ENCODE measurements around the gene CFC1B. TPM values are rescaled to one million over a fixed set of nuclear protein-coding genes. Genes with fewer than 3 reads are reported as not detected.
A peak's percentile ranks its signal among the peaks of the same experiment; 100 is the strongest.
"Not testable (repeated sequence)": the region's sequence is repeated elsewhere in the genome, so short reads cannot be mapped to it uniquely, and the experiment has no call there.

CFC1B gene
- total and polyA plus RNA-seq, 4 donors, result not detected

DNA sequence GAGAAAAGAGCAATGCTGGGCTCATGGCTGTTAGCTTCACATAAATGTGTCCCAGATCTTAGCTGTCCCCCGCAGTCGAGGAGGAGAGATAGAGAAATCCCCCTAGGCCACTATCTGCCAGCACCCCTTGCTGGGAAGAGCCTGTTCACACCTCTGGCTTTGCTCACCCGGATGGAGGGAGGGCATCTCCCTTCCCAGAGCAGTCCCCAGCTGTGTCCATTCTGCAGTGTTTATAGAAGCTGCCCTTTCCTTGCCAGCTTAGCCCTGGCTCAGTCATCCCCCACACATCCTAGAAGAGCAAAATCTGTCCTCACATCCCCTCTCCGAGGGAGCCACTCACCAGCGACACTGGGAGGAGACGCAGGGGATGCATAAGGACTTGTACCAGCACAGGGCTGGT is 8.5 kb downstream of the CFC1B start:
- H3K4me1 ChIP-seq (ENCODE audit: control insufficient read depth in 1 of 2, insufficient read depth in 2 of 2, low read length in 2 of 2); ATAC-seq (ENCODE audit: low FRiP score); H3K27me3 ChIP-seq (ENCODE audit: control insufficient read depth in 1 of 2, insufficient read depth in 2 of 2, low read length in 1 of 2); H3K36me3 ChIP-seq (ENCODE audit: control insufficient read depth in 1 of 2, insufficient read depth in 2 of 2, low read length in 1 of 2); H3K27ac ChIP-seq (ENCODE audit: low read depth in 1 of 2, low read length in 2 of 2); H3K4me3 ChIP-seq (ENCODE audit: low read length in 2 of 2); intact Hi-C loops (cut with DNase I); H3K9me3 ChIP-seq (ENCODE audit: control insufficient read depth, low read length); DNase-seq: not testable (repeated sequence)
- no CpG with 5 or more reads among the region's 6 CpGs for WGBS, 2 donors

DNA sequence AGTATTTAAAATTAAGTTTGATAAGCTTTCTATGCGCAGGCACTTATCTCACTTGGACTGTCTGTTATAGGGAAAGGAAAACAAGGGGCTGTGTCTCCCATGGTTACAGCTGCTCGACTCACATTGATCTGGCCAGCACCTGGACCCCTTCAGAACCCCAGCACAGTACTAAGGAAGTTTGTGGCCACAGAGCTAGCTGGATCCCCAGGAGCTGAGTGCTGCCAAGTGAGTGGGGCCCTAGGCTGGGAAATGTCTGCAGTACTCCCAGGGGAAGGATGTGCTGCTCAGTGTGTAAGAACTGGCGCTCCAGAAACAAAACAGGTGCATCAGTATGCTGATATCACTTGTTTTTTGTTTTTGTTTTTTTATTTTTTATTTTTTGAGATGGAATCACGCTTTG is 9.2 kb downstream of the CFC1B start:
- H3K36me3 ChIP-seq (ENCODE audit: control insufficient read depth in 1 of 2, insufficient read depth in 2 of 2, low read length in 1 of 2); ATAC-seq (ENCODE audit: low FRiP score); H3K27ac ChIP-seq (ENCODE audit: low read depth in 1 of 2, low read length in 2 of 2); H3K4me1 ChIP-seq (ENCODE audit: control insufficient read depth in 1 of 2, insufficient read depth in 2 of 2, low read length in 2 of 2); H3K9me3 ChIP-seq (ENCODE audit: control insufficient read depth, low read length); H3K4me3 ChIP-seq (ENCODE audit: low read length in 2 of 2); DNase-seq; intact Hi-C loops (cut with DNase I); H3K27me3 ChIP-seq (ENCODE audit: control insufficient read depth in 1 of 2, insufficient read depth in 2 of 2, low read length in 1 of 2): not testable (repeated sequence)
- no CpG with 5 or more reads among the region's 4 CpGs for WGBS, 2 donors

DNA sequence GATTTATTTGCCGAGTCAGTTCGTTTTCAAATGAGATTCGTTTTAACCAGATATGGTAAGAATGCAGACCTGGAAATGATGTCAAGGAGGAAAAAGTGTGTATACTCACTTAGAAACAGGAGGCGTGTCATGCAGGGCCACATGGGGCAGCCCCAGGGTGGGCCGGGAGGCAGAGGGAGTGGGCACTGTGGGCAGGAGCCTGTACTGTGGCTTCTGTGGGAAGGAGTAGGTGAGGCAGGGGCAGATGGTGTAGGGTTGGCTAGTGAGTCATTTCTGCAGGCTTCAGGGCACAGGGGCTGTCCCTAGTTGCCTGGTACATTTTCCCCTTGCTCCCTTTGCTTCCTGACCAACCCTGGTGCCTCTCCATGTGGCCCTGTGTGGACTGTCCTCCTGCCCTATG is 10.2 kb downstream of the CFC1B start:
- ATAC-seq (ENCODE audit: low FRiP score); H3K27ac ChIP-seq (ENCODE audit: low read depth in 1 of 2, low read length in 2 of 2); H3K27me3 ChIP-seq (ENCODE audit: control insufficient read depth in 1 of 2, insufficient read depth in 2 of 2, low read length in 1 of 2); H3K4me3 ChIP-seq (ENCODE audit: low read length in 2 of 2); DNase-seq; H3K4me1 ChIP-seq (ENCODE audit: control insufficient read depth in 1 of 2, insufficient read depth in 2 of 2, low read length in 2 of 2); H3K9me3 ChIP-seq (ENCODE audit: control insufficient read depth, low read length); intact Hi-C loops (cut with DNase I); H3K36me3 ChIP-seq (ENCODE audit: control insufficient read depth in 1 of 2, insufficient read depth in 2 of 2, low read length in 1 of 2): not testable (repeated sequence)
- no CpG with 5 or more reads among the region's 5 CpGs for WGBS, 2 donors

DNA sequence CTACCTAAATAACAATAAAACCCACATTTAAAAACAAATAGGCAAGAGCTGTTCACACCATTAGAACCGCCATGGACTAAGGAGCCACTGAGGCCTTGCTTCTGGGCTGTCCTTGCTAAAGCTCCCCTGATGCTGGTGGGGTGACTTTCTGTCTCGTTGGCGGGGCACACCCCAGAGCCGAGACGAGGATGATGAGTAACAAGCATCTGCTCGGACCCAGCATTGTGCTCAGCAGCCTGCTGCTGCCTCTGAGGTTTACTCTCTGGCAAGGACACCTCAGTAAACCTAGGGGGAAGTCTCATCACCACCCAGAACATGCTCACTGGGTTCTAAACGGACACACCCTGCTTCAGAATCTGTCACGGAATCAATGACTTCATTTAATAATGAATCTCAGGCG is 10.7 kb downstream of the CFC1B start:
- H3K4me1 ChIP-seq (ENCODE audit: control insufficient read depth in 1 of 2, insufficient read depth in 2 of 2, low read length in 2 of 2); H3K27me3 ChIP-seq (ENCODE audit: control insufficient read depth in 1 of 2, insufficient read depth in 2 of 2, low read length in 1 of 2); H3K27ac ChIP-seq (ENCODE audit: low read depth in 1 of 2, low read length in 2 of 2); DNase-seq; H3K9me3 ChIP-seq (ENCODE audit: control insufficient read depth, low read length); H3K4me3 ChIP-seq (ENCODE audit: low read length in 2 of 2); ATAC-seq (ENCODE audit: low FRiP score); intact Hi-C loops (cut with DNase I); H3K36me3 ChIP-seq (ENCODE audit: control insufficient read depth in 1 of 2, insufficient read depth in 2 of 2, low read length in 1 of 2): not testable (repeated sequence)
- WGBS, 2 donors, result no CpG with 5 or more reads among the region's 9 CpGs

DNA sequence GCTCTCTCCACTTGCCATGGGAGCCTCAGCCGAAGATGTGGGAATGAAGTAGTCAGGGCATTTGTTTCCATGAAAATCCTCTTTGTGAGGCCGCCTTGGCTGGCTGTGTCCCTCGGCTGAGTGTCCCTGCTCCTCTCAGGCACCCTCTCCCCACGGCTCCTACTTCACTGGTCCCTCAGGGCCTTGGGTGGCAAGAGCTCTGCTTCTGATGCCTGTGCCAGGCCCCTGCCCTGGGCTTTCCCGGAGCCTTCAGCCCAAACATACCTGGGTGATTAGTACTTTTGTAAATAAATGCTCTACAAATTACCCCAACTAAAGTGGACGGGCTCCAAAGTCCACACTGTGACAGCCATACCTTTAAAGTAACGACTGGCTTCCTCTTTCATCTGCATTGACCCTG is 15.6 kb downstream of the CFC1B start:
- H3K9me3 ChIP-seq (ENCODE audit: control insufficient read depth, low read length); DNase-seq; intact Hi-C loops (cut with DNase I); H3K27ac ChIP-seq (ENCODE audit: low read depth in 1 of 2, low read length in 2 of 2); H3K4me1 ChIP-seq (ENCODE audit: control insufficient read depth in 1 of 2, insufficient read depth in 2 of 2, low read length in 2 of 2); H3K36me3 ChIP-seq (ENCODE audit: control insufficient read depth in 1 of 2, insufficient read depth in 2 of 2, low read length in 1 of 2); H3K4me3 ChIP-seq (ENCODE audit: low read length in 2 of 2); ATAC-seq (ENCODE audit: low FRiP score); H3K27me3 ChIP-seq (ENCODE audit: control insufficient read depth in 1 of 2, insufficient read depth in 2 of 2, low read length in 1 of 2): not testable (repeated sequence)
- no CpG with 5 or more reads among the region's 7 CpGs for WGBS, 2 donors

DNA sequence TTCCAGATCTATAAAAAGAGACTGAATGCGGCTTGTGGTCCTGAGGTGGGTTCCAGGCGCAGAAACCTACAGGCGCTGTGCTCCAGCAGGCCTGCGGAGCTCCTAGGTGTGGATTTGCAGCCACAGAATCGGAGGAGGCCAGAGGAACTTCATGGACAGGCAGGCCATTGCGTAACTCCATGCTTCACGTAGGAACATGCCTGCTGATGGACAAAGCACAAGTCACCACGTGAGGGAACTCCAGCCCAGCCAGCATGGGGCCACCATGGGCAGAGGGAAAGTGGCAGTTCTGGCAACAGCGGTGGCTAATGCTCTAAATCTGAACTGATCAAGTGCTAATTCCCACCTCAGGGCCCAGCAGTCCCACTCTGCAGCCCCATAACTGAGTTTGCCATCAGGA is 17.2 kb downstream of the CFC1B start:
- WGBS, 2 donors, result no CpG with 5 or more reads among the region's 9 CpGs
- H3K9me3 ChIP-seq (ENCODE audit: control insufficient read depth, low read length); DNase-seq; ATAC-seq (ENCODE audit: low FRiP score); H3K4me3 ChIP-seq (ENCODE audit: low read length in 2 of 2); H3K27me3 ChIP-seq (ENCODE audit: control insufficient read depth in 1 of 2, insufficient read depth in 2 of 2, low read length in 1 of 2); H3K36me3 ChIP-seq (ENCODE audit: control insufficient read depth in 1 of 2, insufficient read depth in 2 of 2, low read length in 1 of 2); intact Hi-C loops (cut with DNase I); H3K27ac ChIP-seq (ENCODE audit: low read depth in 1 of 2, low read length in 2 of 2); H3K4me1 ChIP-seq (ENCODE audit: control insufficient read depth in 1 of 2, insufficient read depth in 2 of 2, low read length in 2 of 2): not testable (repeated sequence)

DNA sequence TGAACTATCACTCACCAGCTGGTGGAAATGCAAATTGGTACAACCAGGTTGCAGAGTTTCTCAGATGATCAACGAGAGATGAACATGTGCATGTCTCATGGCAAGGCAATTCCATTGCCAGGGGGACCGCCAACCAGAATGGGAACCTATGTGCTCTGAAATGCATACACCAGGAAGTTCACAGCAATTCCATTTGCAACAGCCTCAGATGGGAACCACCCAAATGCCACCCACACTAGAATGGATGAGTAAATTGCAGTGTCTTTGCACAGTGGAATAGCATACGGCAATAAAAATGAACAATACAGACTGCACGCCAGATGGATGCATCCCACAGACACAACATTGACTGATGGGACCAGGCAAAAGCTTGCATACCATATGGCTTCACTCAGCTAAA is 21.8 kb downstream of the CFC1B start:
- H3K9me3 ChIP-seq (ENCODE audit: control insufficient read depth, low read length); H3K36me3 ChIP-seq (ENCODE audit: control insufficient read depth in 1 of 2, insufficient read depth in 2 of 2, low read length in 1 of 2); H3K27ac ChIP-seq (ENCODE audit: low read depth in 1 of 2, low read length in 2 of 2); ATAC-seq (ENCODE audit: low FRiP score); H3K4me1 ChIP-seq (ENCODE audit: control insufficient read depth in 1 of 2, insufficient read depth in 2 of 2, low read length in 2 of 2); H3K4me3 ChIP-seq (ENCODE audit: low read length in 2 of 2); H3K27me3 ChIP-seq (ENCODE audit: control insufficient read depth in 1 of 2, insufficient read depth in 2 of 2, low read length in 1 of 2); DNase-seq; intact Hi-C loops (cut with DNase I): not testable (repeated sequence)
- WGBS, 2 donors, result no CpG with 5 or more reads among the region's 4 CpGs

DNA sequence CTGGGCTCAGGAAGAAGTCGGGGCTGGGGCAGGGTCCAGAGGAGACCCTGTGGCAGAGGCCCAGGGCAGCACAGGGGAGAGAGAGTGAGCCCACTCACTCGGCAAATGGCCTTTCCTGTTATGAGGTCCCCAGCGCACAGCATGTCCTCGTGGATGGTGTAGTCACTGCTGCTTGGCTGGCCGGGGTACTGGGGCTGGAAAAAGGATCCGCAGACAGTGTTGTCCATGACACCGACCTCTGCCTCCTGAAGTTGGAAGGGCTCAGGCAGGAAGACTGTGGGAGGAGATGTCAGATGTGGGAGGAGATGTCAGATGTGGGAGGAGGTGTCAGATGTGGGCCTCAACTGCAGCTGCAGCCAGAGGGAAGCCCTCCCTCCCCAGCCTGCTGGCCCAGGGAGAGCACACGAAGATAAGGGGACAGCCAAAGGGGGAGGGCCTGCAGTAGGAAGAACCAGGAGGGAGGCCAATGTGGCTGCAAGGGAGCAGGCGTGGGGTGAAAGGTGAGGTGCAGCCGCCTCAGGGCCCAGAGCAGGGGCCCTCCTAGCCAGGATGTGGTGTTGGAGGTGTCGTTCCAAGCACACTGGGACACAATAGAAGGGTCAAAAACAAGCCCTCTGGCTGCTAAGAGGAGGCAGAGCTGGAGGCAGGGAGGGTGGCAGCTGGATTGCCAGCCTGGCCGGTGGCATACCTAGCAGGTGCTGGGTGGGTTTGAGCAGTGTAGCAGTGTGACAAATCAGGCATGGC is 22.9 kb downstream of the CFC1B start:
- intact Hi-C loops (cut with DNase I); H3K36me3 ChIP-seq (ENCODE audit: control insufficient read depth in 1 of 2, insufficient read depth in 2 of 2, low read length in 1 of 2); H3K4me1 ChIP-seq (ENCODE audit: control insufficient read depth in 1 of 2, insufficient read depth in 2 of 2, low read length in 2 of 2); DNase-seq; H3K4me3 ChIP-seq (ENCODE audit: low read length in 2 of 2); H3K9me3 ChIP-seq (ENCODE audit: control insufficient read depth, low read length); H3K27ac ChIP-seq (ENCODE audit: low read depth in 1 of 2, low read length in 2 of 2); H3K27me3 ChIP-seq (ENCODE audit: control insufficient read depth in 1 of 2, insufficient read depth in 2 of 2, low read length in 1 of 2): not testable (repeated sequence)
- 88% methylated on average over 1 of the region's 12 CpGs; no CpG with 5 or more reads in 1 of the 2 donors for WGBS, 2 donors
- peak; percentile 51 for ATAC-seq (ENCODE audit: low FRiP score)

DNA sequence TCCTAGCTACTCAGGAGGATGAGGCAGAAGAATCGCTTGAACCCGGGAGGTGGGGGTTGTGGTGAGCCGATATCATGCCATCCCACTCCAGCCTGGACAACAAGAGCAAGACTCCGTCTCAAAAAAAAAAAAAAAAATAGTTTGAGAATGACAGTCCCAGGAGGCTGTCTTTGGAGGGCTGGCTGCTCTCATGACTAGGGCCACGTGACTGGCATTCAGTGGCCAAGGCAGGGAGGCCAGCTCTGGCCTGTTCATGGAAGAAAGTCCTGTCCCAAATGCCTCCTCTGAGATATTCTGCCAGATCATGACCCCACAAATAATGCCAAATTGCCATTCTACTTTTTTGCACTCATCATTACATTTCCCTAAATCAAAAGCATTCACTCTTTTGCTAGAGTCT is 24.0 kb downstream of the CFC1B start:
- H3K27ac ChIP-seq (ENCODE audit: low read depth in 1 of 2, low read length in 2 of 2); intact Hi-C loops (cut with DNase I); H3K4me3 ChIP-seq (ENCODE audit: low read length in 2 of 2); H3K9me3 ChIP-seq (ENCODE audit: control insufficient read depth, low read length); H3K36me3 ChIP-seq (ENCODE audit: control insufficient read depth in 1 of 2, insufficient read depth in 2 of 2, low read length in 1 of 2); H3K4me1 ChIP-seq (ENCODE audit: control insufficient read depth in 1 of 2, insufficient read depth in 2 of 2, low read length in 2 of 2); DNase-seq; H3K27me3 ChIP-seq (ENCODE audit: control insufficient read depth in 1 of 2, insufficient read depth in 2 of 2, low read length in 1 of 2): not testable (repeated sequence)
- WGBS, 2 donors, result no CpG with 5 or more reads among the region's 5 CpGs
- peak; percentile 4 for ATAC-seq (ENCODE audit: low FRiP score)

Measured in aorta (tissue), 5 donors.